ENCODE data around the gene POMT2.

- TF ChIP-seq CTCF (IDR thresholded peaks at IDR 0.05) (no peak), POLR2A (IDR thresholded peaks at IDR 0.05) (no peak), EP300 (IDR thresholded peaks at IDR 0.05) (no peak)
Observed at GRCh38 chr14:77306851-77307496, 13.7 kb downstream of the POMT2 start.
